Fibroblast of skin of left quadriceps (primary cell): ENCODE results near the gene ZNF622.

Experiments
- DNase-seq, 2 experiments: peaks; one replicate each; pipeline ENCODE4 v3.0.0-alpha.2; 2013; ENCODE audit warnings: low read depth in 2 of 2

The ZNF622 gene

DNA sequence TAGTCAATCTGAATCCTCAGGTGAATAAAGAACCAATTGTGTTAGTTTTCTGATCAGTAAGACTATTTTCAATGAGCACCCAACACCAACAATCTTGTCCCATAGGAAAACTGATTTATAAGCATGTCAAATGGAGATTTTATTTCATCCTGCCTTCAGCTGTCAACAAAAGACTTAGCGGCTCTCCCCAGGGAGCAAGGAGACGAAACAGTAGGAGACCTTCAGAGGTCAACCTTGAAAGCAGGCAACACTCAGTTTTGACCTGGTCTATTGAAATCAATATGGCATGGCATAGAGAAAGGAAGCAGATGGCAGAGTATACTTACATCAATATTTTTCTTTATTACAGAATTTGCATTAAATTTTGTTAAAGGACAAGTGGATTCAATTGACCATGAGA, 34.1 kb downstream of the ZNF622 start:
- no peak for DNase-seq

DNA sequence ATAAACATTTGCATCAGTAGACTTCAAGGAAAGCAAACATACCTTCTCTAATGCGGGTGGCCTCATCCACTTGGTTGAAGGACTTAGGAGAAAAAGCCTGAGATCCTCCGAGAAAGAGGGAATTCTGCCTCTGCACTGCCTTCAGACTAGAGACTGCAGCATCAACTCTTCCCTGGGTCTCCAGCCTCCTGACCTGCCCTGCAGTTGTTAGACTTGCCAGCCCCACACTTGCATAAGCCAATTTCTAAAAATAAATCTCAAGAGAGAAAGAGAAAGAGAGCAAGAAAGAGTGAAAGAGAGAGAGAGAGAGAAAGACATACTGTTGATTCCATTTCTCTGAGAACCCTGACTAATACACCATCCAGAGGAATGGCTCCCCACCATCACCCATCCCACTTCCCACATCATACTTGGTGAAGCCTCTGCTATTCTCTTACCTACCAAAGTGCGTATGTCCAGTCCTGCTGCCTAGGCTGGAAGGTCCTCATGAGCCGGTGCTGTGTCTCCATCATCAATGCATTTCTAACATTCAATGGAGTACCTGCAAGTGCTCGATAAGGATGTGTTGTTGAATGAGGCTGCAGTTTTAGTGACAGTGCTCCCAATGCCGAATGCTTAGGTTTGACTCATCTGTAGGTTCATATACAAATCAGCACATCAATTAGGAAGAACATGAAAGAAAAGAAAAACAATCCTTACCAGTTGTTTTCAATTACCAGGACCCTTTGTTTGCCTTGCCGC, 35.1 kb downstream of the ZNF622 start:
- DNase-seq: no peak

DNA sequence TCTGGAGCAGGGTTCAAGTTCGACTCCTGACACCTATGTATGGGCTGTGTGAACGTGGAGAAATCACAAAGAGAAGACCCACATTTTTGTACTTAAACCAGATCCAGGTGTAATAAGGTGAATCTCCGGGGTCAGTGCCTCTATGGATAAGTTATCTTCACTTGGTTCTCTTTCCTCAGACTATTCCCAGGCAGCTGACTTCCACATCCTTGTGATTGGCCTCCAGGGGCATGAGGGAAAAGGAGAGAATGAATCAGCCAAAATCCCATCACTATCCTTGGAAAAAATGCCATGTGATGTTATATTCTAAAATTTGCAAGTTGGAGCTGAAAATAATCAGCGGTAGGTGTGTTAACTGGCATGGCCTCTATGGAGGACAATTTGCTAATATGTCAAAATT, 37.2 kb downstream of the ZNF622 start:
- DNase-seq: no peak

DNA sequence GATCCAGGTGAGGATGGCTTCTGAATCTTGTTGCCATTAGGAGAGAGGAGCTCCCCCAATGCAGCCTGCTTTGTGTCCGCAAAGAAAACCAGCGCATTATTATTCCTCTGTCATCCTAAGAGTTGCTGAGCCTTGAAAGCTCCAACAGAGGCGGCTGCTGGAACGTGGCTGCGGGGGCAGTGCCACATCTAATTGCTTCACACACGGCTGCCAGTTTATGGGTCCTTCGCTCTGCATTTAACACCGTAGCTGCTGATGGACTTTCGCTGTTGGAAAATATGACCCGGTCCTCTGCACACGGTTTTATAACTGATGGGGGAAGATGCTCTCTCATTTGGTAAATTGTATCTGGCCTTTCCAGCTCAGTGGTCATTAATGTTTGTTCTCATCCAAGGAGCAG, 38.0 kb downstream of the ZNF622 start:
- DNase-seq: no peak

DNA sequence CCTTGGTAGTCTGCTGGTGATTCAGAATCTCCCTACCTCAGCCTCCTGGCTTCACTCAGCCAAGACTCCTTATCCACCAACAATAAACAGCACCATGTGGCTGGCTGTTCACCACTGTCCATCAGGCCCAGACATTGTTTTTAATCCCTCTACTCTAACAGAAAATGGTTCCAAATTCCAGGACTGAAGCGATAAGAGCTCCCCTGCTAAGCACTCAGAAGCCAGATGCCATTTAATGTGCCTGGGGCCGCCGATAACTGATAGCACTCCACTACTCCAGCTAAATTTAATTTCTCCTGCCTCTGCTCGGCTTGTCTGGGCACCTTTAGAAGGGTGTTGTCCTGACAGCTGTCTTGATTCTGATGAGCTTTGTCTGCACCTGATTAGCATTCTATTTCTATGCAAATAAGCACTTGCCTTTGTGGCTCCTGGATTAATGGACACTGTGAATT, 47.1 kb downstream of the ZNF622 start:
- DNase-seq: no peak

DNA sequence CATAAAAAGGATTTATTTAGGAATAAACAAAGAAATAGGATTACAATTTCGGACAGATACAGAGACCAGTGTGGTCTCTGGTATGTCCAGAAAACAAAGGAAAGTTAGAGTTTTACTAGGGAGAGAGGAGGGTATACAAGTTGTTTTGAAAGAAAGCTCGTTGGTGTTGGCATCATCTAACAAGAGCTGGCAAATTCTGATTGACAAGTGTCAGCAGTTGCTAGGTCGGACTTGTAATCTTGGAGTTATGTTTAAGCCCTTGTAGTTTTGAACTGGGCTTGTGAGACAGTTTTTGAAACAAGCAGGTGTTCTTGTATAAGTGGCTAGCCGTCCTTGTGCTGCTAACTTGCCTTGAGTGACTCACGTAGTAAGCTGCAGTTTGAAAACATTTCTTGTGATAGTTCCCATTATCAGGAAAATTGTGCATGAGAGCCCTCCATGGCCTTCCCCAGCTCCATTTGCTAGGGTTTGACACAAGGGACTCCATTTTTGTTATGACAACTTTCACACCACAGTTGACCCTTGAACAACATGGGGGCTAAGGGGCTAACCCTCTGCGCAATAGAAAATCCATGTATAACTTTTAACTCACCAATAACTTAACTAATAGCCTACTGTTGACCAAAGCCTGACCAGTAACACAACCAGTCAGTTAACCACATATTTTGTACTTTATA, 48.1 kb downstream of the ZNF622 start:
- DNase-seq: no peak

DNA sequence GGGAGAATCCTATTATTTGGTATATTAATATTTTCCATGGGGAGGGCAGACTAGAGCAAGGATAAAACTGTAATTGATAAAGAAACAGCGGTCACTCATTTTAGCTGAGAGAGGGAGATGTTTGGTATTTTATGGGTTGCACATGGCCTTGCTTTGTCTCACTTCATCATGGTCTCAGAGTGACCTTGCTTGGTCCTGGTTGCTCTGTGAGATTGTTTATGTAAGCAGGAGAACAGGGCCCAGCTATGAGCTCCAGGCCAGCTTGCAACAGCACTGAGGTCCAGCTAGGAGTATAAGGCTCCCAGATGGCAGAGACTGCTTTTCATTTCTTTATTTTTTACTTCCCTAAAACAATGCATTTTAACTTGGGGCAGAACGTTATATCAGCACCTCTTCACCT, 50.7 kb downstream of the ZNF622 start:
- DNase-seq: no peak

DNA sequence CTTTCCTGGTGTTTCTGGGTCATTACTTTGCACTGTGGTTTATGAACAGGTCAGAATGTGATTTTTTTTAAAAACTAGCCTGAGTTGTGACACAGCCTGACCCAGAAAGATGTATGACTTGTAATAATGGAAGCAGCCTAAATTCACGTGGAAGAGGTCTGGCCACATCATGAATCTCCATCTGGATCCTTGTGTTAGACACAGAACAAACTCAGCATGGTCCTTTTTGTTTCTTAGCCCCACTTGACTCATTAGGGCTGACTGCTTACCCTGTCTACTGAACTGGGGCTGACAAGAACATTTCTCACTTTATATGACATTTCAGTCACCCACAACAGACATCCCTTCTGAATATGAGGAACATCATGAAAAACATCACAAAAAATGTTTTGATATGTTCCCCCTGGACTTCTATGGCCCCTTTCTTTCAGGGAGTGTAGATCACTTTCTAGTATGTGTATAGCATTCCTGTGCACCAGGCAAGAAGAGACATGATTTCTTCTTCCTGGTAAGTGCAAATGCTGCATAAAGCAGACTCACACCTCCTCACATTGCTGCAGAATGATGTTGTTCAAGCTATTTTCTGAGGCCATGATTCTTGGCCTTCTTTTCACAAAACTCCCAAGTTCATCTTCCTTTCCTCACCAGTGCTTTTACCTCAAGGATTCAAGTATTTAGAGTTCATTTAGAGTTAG, 52.3 kb downstream of the ZNF622 start:
- no peak for DNase-seq

DNA sequence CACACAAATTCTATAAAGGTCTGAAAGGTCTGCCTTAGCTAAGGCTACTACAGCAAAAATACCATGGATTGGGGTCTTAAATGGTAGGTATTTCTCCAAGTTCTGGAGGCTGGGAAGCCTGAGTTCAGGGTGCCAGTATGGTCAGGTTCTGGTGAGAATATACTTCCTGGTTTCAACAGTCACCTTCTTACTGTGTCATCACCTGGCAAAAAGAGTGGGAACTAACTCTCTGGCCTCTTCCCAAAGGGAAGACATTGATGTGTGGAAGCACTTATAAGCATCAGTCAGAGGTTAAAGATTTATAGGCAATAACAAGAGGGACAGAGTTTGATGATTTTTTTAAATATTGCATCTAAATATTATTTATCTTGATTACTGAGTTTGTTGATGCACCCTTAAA, 53.0 kb downstream of the ZNF622 start:
- no peak for DNase-seq

DNA sequence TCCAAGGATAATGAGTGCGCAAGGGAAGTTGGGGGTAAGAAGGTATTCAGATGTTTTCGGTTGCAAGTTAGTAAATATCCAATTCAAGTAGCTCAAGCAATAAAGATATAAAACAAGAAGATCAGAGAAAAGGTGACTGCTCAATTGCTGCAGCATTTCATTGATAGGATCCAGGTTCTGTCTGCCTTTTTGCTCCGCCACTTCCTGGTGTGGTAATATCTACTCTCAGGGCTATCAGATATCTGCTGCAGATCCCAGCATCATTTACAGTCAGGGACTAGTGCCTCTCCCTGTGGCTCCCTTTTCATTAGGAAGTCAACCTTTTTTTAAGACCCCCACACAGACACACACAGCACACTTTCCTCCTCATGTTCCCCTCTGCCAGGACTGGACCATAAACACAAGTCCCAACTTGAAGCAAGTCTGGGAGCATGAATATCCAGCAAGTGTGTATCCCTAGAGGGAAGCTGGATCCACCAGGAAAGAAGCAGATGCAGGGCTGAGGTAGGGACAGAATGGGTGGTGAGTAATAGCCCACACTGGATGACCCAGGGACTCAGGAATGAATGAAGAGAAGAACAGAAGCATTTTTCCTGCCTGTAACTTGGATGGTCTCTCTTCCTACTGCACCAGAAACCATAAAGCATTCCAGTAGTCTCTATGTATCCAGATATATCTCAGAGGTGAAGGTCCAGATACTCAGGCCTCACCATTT, 53.7 kb downstream of the ZNF622 start:
- DNase-seq: peak; percentile 6 to 22

DNA sequence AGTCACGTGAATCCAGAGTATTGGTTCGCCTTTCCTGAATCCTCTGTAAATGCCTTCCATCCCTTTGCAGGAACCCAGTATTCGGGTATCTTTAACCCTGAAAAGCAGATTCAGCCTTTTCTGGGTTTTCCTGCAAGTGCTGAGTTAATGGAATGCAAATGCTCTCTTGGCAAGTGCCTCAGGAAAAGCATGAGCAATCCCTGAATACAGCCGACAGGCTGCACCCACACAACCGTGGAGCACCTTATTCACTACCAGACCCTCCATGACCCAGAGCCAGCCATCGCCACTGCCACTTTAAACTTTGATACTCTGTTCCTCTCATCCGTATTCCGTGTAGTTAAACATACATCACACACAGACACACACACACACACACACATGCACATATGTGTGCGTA, 54.4 kb downstream of the ZNF622 start:
- no peak for DNase-seq

DNA sequence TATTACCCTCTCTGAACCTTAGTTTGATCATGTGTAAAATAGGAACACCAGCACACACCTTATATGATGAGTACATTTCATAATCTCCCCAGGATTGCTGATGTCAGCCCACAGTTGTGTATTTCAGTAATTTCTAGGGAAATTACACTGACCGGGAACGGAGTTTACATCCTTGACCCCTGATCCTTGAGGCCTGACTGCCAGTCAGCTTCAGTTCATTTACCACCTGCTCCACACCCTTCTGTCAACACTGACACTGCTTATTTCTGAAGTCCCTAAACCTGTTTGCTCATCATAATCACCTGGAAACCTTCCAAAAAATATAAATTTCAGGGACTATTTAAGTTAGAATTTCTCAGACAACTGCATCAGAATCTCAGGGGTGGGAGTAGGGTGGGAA, 55.3 kb downstream of the ZNF622 start:
- DNase-seq: no peak

DNA sequence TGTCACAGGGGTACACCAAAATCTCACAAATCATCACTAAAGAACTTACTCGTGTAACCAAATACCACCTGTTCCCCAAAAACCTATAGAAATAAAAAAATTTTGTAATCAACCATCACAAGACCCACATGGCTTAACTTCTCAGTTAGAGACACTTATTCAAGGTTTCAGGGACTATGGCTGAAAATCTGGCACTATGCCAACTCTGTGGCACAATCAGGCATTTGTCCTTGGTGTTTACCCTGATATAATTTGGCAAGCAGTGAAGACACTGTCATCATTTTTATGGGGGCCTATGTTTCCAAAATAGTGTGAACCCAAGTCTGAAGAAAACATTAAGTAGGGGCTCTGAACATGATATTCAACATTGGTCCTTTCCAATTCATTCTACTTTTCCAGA, 59.0 kb downstream of the ZNF622 start:
- no peak for DNase-seq

DNA sequence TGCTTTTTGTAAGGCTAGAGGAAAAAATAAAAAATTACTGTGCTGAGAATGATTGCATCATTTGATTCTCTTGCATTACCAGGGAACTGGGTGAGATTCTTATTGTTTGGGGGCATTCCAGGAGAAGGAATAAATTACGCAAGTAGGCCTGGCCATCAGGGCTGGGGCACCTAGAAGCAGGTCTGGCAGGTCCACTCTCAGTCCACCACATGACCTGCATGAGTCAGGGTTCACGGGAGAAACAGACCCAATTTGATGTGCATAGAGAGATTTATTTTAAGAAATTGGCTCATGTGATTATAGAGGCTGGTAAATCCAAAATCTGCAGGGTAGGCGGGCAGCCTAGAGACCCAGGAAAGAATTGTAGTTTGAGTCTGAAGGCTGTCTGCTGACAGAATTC, 59.6 kb downstream of the ZNF622 start:
- no peak for DNase-seq
